Measurements from ENCODE around the gene ATXN1. TPM values are rescaled to one million over a fixed set of nuclear protein-coding genes. Genes with fewer than 3 reads are reported as not detected.
A peak's percentile ranks its signal among the peaks of the same experiment; 100 is the strongest.

ATXN1 gene
- total and polyA plus RNA-seq, 2 of the 8 experiments (the other 6 are each of a cell fraction or from before 2014, with no cell fraction given), result 1.6 to 4.0 TPM

DNA sequence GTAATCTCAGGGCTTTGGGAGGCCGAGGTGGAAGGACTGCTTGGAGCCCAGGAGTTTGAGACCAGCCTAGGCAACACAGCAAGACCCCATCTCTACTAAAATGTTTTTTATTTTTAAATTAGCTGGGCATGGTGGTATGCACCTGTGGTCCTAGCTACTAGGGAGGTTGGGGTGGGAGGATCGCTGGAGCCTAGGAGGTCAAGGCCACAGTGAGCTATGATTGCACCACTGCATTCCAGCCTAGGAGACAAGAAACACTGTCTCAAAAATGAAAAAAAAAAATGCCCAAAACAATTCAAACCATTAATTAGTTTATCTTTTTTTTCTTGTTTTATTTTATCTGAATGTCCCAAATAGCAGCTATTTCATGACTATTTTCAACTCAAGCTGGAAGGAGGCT is 437.1 kb downstream of the ATXN1 start:
- CTCF ChIA-PET (ENCODE audit: partially characterized antibody), result interaction anchor here (0.5 to 1.9 kb wide), 7 partner anchors 8 to 125 kb away, joined by 3 to 5 read pairs (median 3); no protein-coding TSS in a partner anchor
- FAIRE-seq, result no peak

More for the DNA sequence above, 437.1 kb downstream of the ATXN1 start:
- POLR2A ChIA-PET (ENCODE audit: partially characterized antibody), result interaction anchor here (1.0 kb wide), 1 partner anchor 58 kb away, joined by 3 read pairs; no protein-coding TSS in a partner anchor
- Histone ChIP-seq H3K56ac (replicated peaks; ENCODE audit: insufficient read length, low read depth, low read length) (no peak overlapping the region), H2AK5ac (ENCODE audit: low read depth, low read length) (no peak overlapping the region), H4K8ac (ENCODE audit: extremely low read depth, insufficient read depth, low read length) (no peak overlapping the region), H2BK12ac (ENCODE audit: low read depth, low read length) (no peak overlapping the region), H3K27ac (ENCODE audit: low read depth, low read length) (no peak overlapping the region), H2BK20ac (ENCODE audit: low read length) (no peak overlapping the region), H2BK15ac (ENCODE audit: low read length) (no peak overlapping the region), H4K20me1 (replicated peaks in 1 of 2; ENCODE audit: control insufficient read depth in 1 of 2, insufficient read depth in 2 of 2, low read length in 2 of 2) (peaks cover 0 to 2% of the 10 kb centered on the region in 2 experiments), H3K14ac (ENCODE audit: insufficient read length) (no peak overlapping the region), H3K4me3 (ENCODE audit: extremely low read depth in 1 of 4, insufficient read depth in 2 of 4, low read depth in 3 of 4, low read length in 4 of 4) (no peak overlapping the region), H3K79me1 (ENCODE audit: low read depth, low read length) (no peaks in the 10 kb centered on the region; the same call in 1 of the 2 replicates), H3K4ac (replicated peaks; ENCODE audit: insufficient read length, low read depth, low read length) (no peak overlapping the region), H3K18ac (ENCODE audit: extremely low read depth, low read length) (no peak overlapping the region), H3K36me3 (ENCODE audit: control insufficient read depth in 2 of 4, insufficient read depth in 4 of 4, low read length in 3 of 4) (no peaks in the 10 kb centered on the region), H2BK5ac (ENCODE audit: low read depth, low read length) (no peak overlapping the region), H3K27me3 (replicated peaks in 1 of 4; ENCODE audit: control insufficient read depth in 3 of 4, extremely low read depth in 1 of 4, insufficient read depth in 3 of 4, low read length in 3 of 4) (no peaks in the 10 kb centered on the region), H4K91ac (replicated peaks; ENCODE audit: insufficient read length, low read length) (no peak overlapping the region), H2AFZ (ENCODE audit: low read length) (no peak overlapping the region), H3K9me3 (ENCODE audit: insufficient read depth in 2 of 2, low read depth in 1 of 2, low read length in 1 of 2) (no peaks in the 10 kb centered on the region; a peak in 1 of 4 replicates), H3K79me2 (ENCODE audit: control insufficient read depth in 1 of 2, insufficient read depth in 2 of 2, low read length in 2 of 2) (no peaks in the 10 kb centered on the region), H3K23ac (ENCODE audit: insufficient read length) (no peak overlapping the region), H3K4me2 (ENCODE audit: insufficient read depth in 1 of 2, low read depth in 2 of 2, low read length in 2 of 2) (peak overlapping the region in 1 of 2 experiments; percentile 43; a peak in 1 of 4 replicates), H2BK120ac (replicated peaks; ENCODE audit: low read depth, low read length) (no peak overlapping the region), H3K4me1 (replicated peaks in 1 of 4; ENCODE audit: control insufficient read depth in 3 of 4, insufficient read depth in 4 of 4, low read length in 3 of 4) (peaks cover 6 to 14% (median 12%) of the 10 kb centered on the region in 4 experiments), H3K23me2 (ENCODE audit: low read depth, low read length) (no peaks in the 10 kb centered on the region), H4K5ac (ENCODE audit: insufficient read length, low read depth, low read length) (no peak overlapping the region), H3K9ac (replicated peaks in 1 of 4; ENCODE audit: extremely low read depth in 1 of 4, low read depth in 3 of 4, low read length in 3 of 4) (no peak overlapping the region)
- WGBS, 2 experiments (ENCODE audit: extremely low coverage in 1 of 2, insufficient coverage in 1 of 2, insufficient read length in 1 of 2, insufficient replicate concordance in 2 of 2, low coverage in 1 of 2, low lambda C conversion rate in 2 of 2, missing lambda C conversion rate in 1 of 2), result 91% methylated on average over 2 of the region's 2 CpGs; no CpG with 5 or more reads in 1 of the 2 experiments
- no peak for DNase-seq (ENCODE audit: low read depth in 1 of 2, low spot score in 2 of 2)
- TF ChIP-seq RAD21 (IDR thresholded peaks at IDR 0.05 in 1 of 2, conservative IDR thresholded peaks at IDR 0.05 in 1 of 2; ENCODE audit: low read depth in 2 of 2, low read length in 2 of 2), result no peak
- TF ChIP-seq HDAC2 (IDR thresholded peaks at IDR 0.05; ENCODE audit: borderline replicate concordance in 1 of 2, low read depth in 2 of 2, low read length in 2 of 2), result no peak
